NT2/D1 (cell line): Measurements from ENCODE around the gene CDC42BPA.

ENCODE experiments used
- SUZ12 ChIP-seq: IDR thresholded peaks from 2 replicates; pipeline ENCODE4 v1.6.1; 2011; ENCODE audit not compliant: insufficient read length, insufficient read depth; ENCODE audit errors: extremely low read depth
- YY1 ChIP-seq: IDR thresholded peaks from 2 replicates; pipeline ENCODE4 v1.6.1; 2011; ENCODE audit not compliant: insufficient read length, insufficient read depth

DNA sequence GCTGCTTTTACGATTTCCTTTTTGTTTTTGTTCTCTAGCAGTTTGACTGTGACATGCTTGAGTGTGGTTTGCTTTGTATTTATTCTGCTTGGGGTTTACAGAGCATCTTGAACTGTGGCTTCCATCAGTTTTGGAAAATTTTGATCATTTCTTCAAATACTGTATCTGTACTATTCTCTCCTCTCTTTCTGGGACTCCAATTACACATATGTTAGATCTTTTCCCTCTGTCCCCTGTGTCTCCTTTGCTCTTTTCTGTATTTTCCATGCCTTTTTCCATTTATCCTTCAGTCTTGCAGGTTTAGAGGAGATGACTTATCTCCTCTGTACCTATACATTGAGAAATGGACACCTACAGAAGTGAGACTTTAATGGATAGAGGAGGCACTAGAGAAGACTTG is 346.5 kb downstream of the CDC42BPA start:
- no peak for TF ChIP-seq SUZ12
- TF ChIP-seq YY1, result no peak
